Activated T-cell treated with anti-CD3 and anti-CD28 coated beads, Interleukin-2, amount 50 U/mL, for 72 hours (primary cell): ENCODE data around the gene SND1. TPM values are rescaled to one million over a fixed set of nuclear protein-coding genes. Genes with fewer than 3 reads are reported as not detected.
A peak's percentile ranks its signal among the peaks of the same experiment; 100 is the strongest.

Experiments
- ATAC-seq, 2 donors: fragments of 150-1000 bp; cut with Tn5 transposase; replicated peaks in 1 of 2; 2 replicates each; pipeline ENCODE4 v1.10.0; 2021; ENCODE audit warnings: moderate library complexity in 2 of 2, mild to moderate bottlenecking in 1 of 2
- DNase-seq, 2 donors: peaks; one replicate each; pipeline ENCODE4 v3.0.0; 2021 to 2022; ENCODE audit warnings: mixed read lengths in 1 of 2
- H3K27ac Mint-ChIP-seq: one replicate; pipeline ENCODE4 v1.8.0; 2022; ENCODE audit warnings: mild to moderate bottlenecking, moderate library complexity, mixed read lengths
- H3K27me3 Mint-ChIP-seq: one replicate; pipeline ENCODE4 v1.8.0; 2022; ENCODE audit warnings: low read depth, mixed read lengths
- H3K36me3 Mint-ChIP-seq, 2 donors: one replicate each; pipeline ENCODE4 v1.8.0; 2022; ENCODE audit warnings: mixed read lengths in 2 of 2, mild to moderate bottlenecking in 1 of 2; ENCODE audit not compliant: insufficient read depth in 2 of 2
- H3K4me1 Mint-ChIP-seq: one replicate; pipeline ENCODE4 v1.8.0; 2022; ENCODE audit warnings: low read depth, mixed read lengths
- H3K4me3 Mint-ChIP-seq, 2 donors: one replicate each; pipeline ENCODE4 v1.8.0; 2022; ENCODE audit warnings: mild to moderate bottlenecking in 2 of 2, mixed read lengths in 2 of 2, moderate library complexity in 2 of 2
- H3K9me3 Mint-ChIP-seq, 2 donors: one replicate each; pipeline ENCODE4 v1.8.0; 2022; ENCODE audit warnings: mixed read lengths in 2 of 2
- total RNA-seq, 2 donors: library from RNA; stranded (reverse); gene quantifications; one replicate each; pipeline ENCODE4 v1.2.3, GENCODE V29; 2022

The SND1 gene
- total RNA-seq, 2 donors from 2014 or later = 237 to 285 TPM

DNA sequence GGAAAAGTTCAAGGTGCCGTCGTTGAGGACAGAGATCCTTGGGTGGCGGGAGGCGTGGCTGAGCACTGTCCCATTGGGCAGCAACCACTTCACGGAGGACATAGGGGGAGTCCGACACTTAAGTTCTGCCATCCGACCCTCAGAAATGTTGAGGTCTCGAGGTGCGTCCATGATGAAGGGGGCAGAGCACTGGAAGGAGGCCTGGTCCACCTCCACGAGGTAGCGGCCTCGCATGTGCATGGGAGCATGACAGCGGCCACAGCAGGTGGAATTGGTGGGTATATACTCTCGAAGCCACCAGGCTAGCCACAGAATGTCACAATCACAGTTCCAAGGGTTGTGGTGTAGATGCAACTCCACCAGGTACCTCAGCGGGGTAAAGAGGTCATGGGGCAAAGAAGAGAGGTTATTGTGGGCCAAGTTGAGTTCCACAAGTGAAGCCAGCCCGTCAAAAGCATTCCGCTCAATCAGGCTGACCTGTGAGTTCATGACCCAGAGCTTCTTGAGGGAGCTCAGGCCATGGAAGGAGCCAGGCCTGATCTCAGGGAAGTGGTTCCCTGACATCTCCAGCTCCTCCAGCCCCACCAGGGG is 377.5 kb downstream of the SND1 start:
- DNase-seq (no peak), ATAC-seq (no peak)
- Mint-ChIP-seq H3K4me1 (peaks cover 11% of the 10 kb centered on the region), H3K9me3 (no peaks in the 10 kb centered on the region), H3K4me3 (peak overlapping the region in 1 of 2 donors; percentile 4), H3K27me3 (no peaks in the 10 kb centered on the region), H3K27ac (no peak overlapping the region), H3K36me3 (peaks cover 10 to 11% of the 10 kb centered on the region in 2 donors)

DNA sequence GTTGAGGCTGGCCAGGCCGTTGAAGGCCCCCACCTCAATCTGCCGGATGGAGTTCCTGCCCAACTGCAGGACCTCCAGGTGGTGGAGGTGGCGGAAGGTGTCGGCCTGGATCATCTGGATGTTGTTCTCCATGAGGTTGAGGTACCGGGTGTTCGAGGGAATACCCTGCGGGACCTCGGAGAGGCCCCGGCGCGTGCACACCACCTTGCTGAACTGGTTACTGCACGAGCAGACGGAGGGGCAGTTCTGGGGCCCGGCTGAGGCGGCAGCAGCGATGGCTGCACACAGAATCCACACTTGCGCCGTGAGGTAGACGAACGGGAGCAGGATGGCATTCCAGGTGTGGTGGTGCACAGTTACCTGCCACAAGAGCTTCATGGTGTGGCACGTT is 378.3 kb downstream of the SND1 start:
- Mint-ChIP-seq H3K27ac (no peak overlapping the region), H3K4me1 (peaks cover 11% of the 10 kb centered on the region), H3K9me3 (no peaks in the 10 kb centered on the region), H3K27me3 (no peaks in the 10 kb centered on the region), H3K4me3 (peak overlapping the region; percentile 67 to 71), H3K36me3 (peaks cover 10 to 11% of the 10 kb centered on the region in 2 donors)
- ATAC-seq (no peak), DNase-seq (no peak)

DNA sequence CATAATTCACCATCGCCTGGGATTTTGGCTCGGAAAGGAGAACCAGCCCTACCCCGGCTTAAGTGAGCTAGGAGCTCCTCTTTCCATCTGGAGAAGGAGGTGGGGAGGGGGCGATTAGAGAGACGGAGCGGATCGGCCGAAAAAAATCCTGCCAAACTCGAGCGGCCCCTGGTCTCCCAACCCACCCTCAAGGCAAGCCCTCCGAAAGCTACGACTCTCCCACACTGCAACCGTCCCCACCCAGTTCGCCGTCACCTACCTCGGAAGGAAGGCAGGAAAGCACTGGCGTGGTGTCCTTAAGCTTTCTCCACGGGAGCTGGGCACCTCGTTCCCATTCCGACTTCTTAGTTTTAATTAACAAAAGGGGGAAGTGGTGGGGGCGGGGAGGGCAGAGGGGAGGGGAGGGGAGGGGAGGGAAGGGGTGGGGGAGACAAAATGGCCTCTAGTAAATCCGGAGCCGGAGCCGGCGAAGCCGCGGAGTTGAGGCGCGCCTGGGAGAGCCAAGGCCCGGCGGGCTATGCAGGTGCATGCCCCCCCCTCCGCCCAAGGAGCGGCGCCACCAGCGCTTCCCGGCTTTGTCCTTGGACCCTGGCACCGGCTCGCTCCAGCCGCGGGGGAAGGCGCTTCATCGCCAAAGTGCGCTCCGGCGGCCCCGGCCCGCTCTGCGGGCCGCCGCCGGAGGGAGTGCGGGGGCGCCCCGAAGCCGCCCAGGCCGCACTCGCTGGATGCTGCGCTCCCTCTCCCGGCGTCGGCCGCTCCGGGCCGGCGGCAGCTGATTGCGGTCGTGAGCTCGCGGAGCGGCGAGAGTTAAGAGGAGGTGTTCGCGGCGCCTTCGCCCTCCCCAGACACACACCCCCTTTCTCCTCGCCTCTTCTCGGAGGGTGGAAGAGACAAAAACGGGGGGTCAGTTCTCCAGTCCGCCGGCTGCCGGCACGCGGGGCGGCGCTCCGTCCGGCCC is 378.9 kb downstream of the SND1 start, which contains the start of gene LRRC4:
Gene LRRC4 (minus strand): TSS at position 784 of the 958 bp plus-strand sequence. CDS start 797 bp downstream, outside the sequence.
- ATAC-seq (peak; percentile 36 to 42), DNase-seq (peak; percentile 34 to 41)
- no peaks in the 10 kb centered on the region for H3K27me3 Mint-ChIP-seq
- H3K9me3 Mint-ChIP-seq = no peaks in the 10 kb centered on the region
- H3K27ac Mint-ChIP-seq = no peak within 1 kb of the TSS
- peak within 1 kb of the TSS; percentile 70 to 81 for H3K4me3 Mint-ChIP-seq
- peaks cover 10 to 11% of the 10 kb centered on the region in 2 donors for H3K36me3 Mint-ChIP-seq
- H3K4me1 Mint-ChIP-seq = peaks cover 11% of the 10 kb centered on the region

DNA sequence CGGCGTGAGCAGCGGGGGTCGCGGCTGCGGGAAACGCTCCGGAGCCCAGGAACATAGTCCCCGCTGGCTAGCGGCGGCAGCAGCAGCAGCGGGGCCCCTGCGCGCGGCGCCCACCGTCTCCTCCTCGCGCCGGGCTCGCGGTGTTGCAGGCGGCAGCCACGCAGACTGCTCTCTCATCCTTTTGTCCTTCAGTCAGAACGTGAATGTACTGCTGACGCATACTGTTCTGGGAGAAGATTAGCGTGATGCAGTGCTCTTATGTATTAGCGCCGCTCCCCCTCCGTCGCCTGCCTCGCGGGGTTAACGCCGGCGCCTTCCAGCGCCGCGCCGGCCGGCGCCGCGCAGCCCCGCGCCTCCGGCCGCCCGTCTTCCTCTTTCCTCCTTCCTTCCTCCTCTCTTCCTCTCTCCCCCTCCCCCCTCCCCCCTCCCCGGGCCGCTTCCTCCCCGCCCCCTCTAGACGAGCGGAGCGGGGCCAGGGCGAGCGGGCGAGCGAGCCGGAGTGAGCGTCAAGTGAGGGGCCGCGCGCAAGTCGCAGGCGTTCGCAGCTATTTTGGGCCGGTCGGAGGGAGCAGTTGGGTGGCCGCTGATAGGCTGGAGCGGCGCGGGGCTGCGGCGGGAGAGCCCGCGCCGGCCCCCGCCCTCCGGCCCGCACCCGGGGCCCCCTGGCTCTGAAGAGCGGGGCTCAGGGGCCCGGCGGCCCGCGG is 380.1 kb downstream of the SND1 start:
- ATAC-seq = peak; percentile 98
- H3K27ac Mint-ChIP-seq = no peak overlapping the region

DNA sequence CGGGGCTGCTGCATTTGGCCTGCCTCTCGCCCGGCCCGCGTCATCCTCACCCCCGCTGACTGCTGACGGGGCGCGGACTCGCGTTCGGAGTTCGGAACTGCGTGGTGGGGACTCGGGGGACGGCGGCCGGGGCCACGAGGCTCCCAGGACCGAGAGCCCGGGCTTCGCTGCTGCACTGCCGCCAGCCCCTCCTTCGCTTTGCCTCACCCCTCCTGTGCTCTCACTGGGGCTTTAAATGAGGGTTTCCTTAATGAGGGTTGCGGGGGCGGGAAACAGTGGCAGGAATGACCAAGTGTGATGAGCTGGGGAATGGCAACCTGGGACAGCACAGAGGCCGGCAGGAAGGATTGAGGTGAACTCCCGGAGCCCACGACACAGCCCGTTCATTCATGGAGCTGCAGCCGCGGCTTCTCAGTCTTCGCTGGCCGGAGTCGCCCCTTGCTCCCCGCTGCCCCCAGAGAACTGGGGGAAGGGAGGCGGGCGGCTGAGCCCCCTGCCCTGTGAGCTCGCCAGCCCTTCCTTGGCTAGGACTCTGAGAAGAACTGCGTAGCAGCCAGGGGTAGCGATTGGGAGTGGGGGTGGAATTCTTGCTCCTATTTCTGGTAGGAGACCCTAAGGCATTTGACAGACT is 380.7 kb downstream of the SND1 start:
- peak; percentile 16 to 22 for DNase-seq
- peak in 1 of 2 donors; percentile 5 for ATAC-seq
- Mint-ChIP-seq H3K27ac (no peak overlapping the region), H3K36me3 (peaks cover 10 to 11% of the 10 kb centered on the region in 2 donors), H3K9me3 (no peaks in the 10 kb centered on the region), H3K4me3 (peak overlapping the region in 1 of 2 donors; percentile 44), H3K27me3 (no peaks in the 10 kb centered on the region), H3K4me1 (peaks cover 7% of the 10 kb centered on the region)

More for the DNA sequence above, 380.1 kb downstream of the SND1 start:
- peak overlapping the region; percentile 70 to 81 for H3K4me3 Mint-ChIP-seq
- H3K36me3 Mint-ChIP-seq = peaks cover 10 to 11% of the 10 kb centered on the region in 2 donors
- peak; percentile 72 to 77 for DNase-seq
- no peaks in the 10 kb centered on the region for H3K27me3 Mint-ChIP-seq
- H3K4me1 Mint-ChIP-seq = peaks cover 11% of the 10 kb centered on the region
- H3K9me3 Mint-ChIP-seq = no peaks in the 10 kb centered on the region

DNA sequence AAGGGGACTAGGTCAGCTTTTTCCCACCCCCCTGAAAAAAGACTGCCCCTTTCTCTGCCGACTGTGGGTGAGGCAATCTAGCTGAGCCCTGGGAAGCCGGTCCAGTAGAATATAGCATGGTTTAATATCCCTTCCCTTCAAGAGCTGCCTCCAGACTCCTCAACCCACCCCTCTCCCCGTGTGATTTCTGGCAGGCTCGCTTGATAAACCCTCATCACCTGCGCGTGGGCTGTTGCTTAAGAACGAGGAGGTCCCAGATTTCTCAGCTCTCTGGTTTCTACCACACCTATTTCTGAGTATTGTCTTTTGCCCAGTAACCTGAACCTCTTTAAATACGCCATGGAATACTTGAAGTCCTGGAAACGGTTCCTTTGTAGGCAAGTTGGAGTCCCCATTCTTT is 381.3 kb downstream of the SND1 start:
- DNase-seq (no peak), ATAC-seq (no peak)
- peaks cover 7% of the 10 kb centered on the region for H3K4me1 Mint-ChIP-seq
- no peak overlapping the region for H3K27ac Mint-ChIP-seq
- H3K9me3 Mint-ChIP-seq = no peaks in the 10 kb centered on the region
- H3K27me3 Mint-ChIP-seq = no peaks in the 10 kb centered on the region
- peaks cover 10 to 11% of the 10 kb centered on the region in 2 donors for H3K36me3 Mint-ChIP-seq
- peak overlapping the region; percentile 44 to 49 for H3K4me3 Mint-ChIP-seq

DNA sequence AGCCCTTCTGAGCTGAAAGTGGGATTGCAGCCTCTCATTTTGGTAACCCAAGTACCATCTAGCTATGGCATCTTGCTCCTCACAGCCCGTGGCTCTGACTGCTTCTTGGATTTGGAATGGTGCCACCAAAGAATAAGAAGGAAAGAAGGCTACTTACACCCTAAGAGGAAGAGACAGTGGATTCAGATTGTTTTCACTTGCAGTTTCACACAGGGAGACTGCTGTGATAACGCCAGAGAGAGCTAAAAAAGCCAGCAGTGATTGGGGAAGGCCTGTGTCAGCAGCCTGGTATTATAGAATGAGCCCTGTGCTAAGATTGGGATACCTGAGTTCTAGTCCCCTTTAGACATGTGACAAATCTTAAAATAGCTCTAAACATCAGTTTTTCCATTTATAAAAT is 382.8 kb downstream of the SND1 start:
- DNase-seq (no peak), ATAC-seq (no peak)
- H3K27ac Mint-ChIP-seq = no peak overlapping the region
- peaks cover 7% of the 10 kb centered on the region for H3K4me1 Mint-ChIP-seq
- no peaks in the 10 kb centered on the region for H3K9me3 Mint-ChIP-seq
- no peak overlapping the region for H3K4me3 Mint-ChIP-seq
- H3K36me3 Mint-ChIP-seq = peaks cover 0 to 2% of the 10 kb centered on the region in 2 donors
- H3K27me3 Mint-ChIP-seq = no peaks in the 10 kb centered on the region

DNA sequence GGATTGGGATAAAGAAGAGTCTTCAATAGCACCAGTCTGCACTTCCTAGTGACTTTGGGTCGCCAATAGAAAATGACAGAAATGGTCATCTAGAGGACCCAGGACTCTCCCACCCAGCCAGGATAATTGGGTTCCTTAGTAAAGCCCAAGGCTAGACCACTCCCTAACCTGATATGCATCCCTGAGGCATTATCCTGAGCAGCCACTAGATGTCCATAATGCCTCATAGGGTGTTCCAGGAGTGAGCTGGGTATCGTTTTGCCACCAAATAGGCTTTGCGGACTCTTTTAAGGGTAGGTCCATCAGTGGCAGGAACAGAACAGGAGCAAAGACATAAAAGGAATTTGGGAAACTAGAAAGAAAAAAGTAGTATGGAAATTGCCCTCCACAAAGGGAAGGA is 383.7 kb downstream of the SND1 start:
- Mint-ChIP-seq H3K9me3 (no peaks in the 10 kb centered on the region), H3K4me1 (no peaks in the 10 kb centered on the region), H3K36me3 (peaks cover 0 to 2% of the 10 kb centered on the region in 2 donors), H3K4me3 (no peak overlapping the region), H3K27ac (no peak overlapping the region), H3K27me3 (no peaks in the 10 kb centered on the region)
- DNase-seq (no peak), ATAC-seq (no peak)

DNA sequence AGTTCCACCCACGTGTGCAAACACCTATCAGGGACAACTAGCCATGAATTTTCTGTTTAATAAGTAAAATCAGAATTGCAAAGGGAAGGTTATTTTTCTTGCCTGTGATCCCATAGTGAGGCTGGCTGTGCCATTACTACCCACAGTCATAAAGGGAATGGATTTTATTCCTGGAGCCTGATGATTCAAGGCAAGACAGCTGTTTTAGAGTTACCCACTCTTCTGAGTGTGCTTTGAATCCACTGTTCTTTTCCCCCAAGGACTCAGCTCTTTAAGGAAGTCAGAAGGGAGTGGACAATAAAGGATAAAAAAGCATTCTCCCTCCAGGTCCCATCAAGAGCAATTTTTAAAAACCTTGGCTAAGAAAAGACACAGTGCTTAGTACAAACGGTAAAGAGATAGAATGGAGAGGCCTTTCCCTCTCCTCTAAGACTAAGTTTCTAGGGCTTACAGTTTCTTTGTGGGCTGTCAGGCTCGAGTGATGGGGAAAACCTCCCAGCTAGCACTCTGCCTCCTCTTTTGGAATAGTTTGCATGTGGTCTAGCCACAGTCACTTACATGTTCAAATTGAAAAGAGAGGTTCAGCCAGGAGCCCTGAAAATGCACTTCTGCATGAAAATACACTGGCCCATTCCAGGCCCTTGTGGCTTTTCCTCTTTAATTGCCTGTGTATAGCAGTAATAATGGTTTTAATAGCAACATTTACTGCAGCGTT is 384.4 kb downstream of the SND1 start:
- H3K9me3 Mint-ChIP-seq = no peaks in the 10 kb centered on the region
- ATAC-seq (no peak), DNase-seq (no peak)
- H3K36me3 Mint-ChIP-seq = peaks cover 0 to 2% of the 10 kb centered on the region in 2 donors
- H3K4me1 Mint-ChIP-seq = no peaks in the 10 kb centered on the region
- no peak overlapping the region for H3K27ac Mint-ChIP-seq
- no peak overlapping the region for H3K4me3 Mint-ChIP-seq
- H3K27me3 Mint-ChIP-seq = no peaks in the 10 kb centered on the region

DNA sequence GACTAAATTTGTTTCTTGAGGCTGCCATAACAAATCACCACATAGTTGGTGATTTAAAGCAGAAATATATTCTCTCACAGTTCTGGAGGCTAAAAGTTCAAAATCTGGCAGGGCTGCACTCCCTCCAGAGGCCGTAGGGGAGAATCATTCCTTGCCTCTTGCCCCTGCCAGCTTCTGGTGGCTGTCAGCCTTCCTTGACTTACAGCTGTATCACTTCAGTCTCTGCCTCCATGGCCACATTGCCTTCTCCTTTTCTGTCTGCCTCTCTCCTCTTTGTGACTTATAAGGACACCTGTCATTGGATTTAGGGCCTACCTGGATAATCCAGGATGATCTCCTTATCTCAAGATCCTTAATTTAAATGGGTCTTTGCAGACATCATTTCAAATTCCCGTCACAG is 385.1 kb downstream of the SND1 start:
- no peak overlapping the region for H3K4me3 Mint-ChIP-seq
- no peak for ATAC-seq
- H3K27me3 Mint-ChIP-seq = no peaks in the 10 kb centered on the region
- no peaks in the 10 kb centered on the region for H3K4me1 Mint-ChIP-seq
- no peaks in the 10 kb centered on the region for H3K9me3 Mint-ChIP-seq
- no peak for DNase-seq
- no peak overlapping the region for H3K27ac Mint-ChIP-seq
- no peaks in the 10 kb centered on the region for H3K36me3 Mint-ChIP-seq

DNA sequence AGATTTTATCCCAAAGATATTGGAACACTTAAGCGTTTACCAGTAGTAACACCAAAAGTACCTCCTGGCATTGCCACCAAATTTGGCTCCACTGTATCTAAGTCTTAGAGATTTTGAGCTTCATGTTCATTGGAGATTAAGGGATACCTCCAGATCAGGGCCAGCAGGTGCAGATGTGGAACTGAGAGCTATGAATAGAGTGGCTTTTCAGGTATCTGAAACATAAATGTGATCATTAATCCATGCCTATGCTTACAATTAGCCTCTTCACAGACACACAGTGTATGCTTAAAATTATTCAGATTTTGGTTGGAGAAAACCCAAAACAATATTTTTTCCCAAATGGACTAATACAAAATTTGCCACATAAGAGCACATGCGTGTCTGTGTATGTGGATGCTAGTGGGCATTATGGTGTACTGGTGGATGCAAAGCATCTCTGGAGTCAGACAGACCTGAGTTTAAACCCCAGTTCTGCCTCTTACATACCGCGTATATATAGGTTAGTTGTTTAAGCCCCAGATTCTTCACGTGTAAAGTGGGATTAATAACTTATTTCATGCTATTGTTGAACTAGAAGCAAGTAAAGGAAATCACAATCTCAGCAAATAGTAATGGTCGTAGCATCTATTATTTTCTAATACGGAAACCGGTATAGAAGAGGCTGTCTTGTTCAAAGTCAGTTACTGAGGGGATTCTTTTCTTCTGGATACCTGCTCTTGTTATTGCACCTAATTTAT is 386.1 kb downstream of the SND1 start:
- Mint-ChIP-seq H3K4me3 (no peak overlapping the region), H3K4me1 (no peaks in the 10 kb centered on the region), H3K9me3 (no peaks in the 10 kb centered on the region), H3K27me3 (no peaks in the 10 kb centered on the region), H3K36me3 (no peaks in the 10 kb centered on the region), H3K27ac (no peak overlapping the region)
- no peak for DNase-seq
- ATAC-seq = no peak

DNA sequence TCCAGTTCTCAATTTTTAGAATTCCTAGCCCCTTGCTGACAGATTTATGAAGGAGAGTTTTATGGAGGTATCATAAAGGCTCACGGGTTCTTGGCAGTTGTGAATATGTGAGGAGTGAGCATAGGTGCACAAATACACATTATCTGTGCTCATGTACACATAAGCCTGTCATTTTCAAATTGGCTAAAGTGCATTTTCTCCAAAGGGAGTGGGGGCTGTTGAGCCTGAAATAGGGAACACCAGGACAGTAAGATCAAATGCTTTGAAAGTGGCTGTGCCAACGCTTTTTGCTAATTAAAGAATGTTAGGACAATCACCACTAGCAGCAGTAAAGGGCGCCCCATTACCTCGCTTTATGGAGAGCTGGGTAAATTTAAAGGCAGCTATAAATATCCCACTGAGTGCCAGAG is 387.6 kb downstream of the SND1 start:
- no peaks in the 10 kb centered on the region for H3K27me3 Mint-ChIP-seq
- no peak for DNase-seq
- peaks cover 10% of the 10 kb centered on the region for H3K4me1 Mint-ChIP-seq
- H3K4me3 Mint-ChIP-seq = no peak overlapping the region
- no peak overlapping the region for H3K27ac Mint-ChIP-seq
- H3K36me3 Mint-ChIP-seq = no peaks in the 10 kb centered on the region
- no peaks in the 10 kb centered on the region for H3K9me3 Mint-ChIP-seq
- no peak for ATAC-seq
